HCT116 (cell line): Measurements from ENCODE around the gene APBA2.

Experiments
- EZH2 ChIP-seq: fragments of 200-600 bp; sonication (generic); IDR thresholded peaks from 2 replicates; pipeline ENCODE4 v1.6.1; 2017; ENCODE audit warnings: antibody characterized with exemption, mixed run types
- EZH2phosphoT487 ChIP-seq: fragments of 200-600 bp; IDR thresholded peaks from 2 replicates; pipeline ENCODE4 v1.6.1; 2018; ENCODE audit warnings: antibody characterized with exemption, borderline replicate concordance
- POLR2AphosphoS5 ChIP-seq: IDR thresholded peaks from 2 replicates; pipeline ENCODE4 v1.6.1; 2011; ENCODE audit warnings: mild to moderate bottlenecking, low read depth, low read length, moderate library complexity
- YY1 ChIP-seq: IDR thresholded peaks from 2 replicates; pipeline ENCODE4 v1.6.1; 2011; ENCODE audit warnings: low read length, low read depth, moderate library complexity, mild to moderate bottlenecking; ENCODE audit not compliant: insufficient replicate concordance; ENCODE audit errors: extremely low read depth
- ZFX ChIP-seq: fragments of 450-650 bp; IDR thresholded peaks from 2 replicates; pipeline ENCODE4 v1.6.1; 2017
- TF ChIP-seq, protein P1 (sequence below), 3 experiments: fragments of 200-600 bp in 1 of 3; sonication (generic) in 1 of 3; IDR thresholded peaks in 2 of 3; conservative IDR thresholded peaks in 1 of 3; 2 replicates each; pipeline ENCODE4 v1.5.1; 2012 to 2017; ENCODE audit warnings: low read depth in 2 of 3, low read length in 2 of 3, antibody characterized with exemption in 1 of 3, borderline replicate concordance in 1 of 3, control low read depth in 1 of 3, mild to moderate bottlenecking in 1 of 3, mixed read lengths in 1 of 3, mixed run types in 1 of 3, moderate library complexity in 1 of 3; ENCODE audit not compliant: insufficient read depth in 1 of 3
- TF ChIP-seq, protein P2 (sequence below): IDR thresholded peaks from 2 replicates; pipeline ENCODE4 v1.6.1; 2012; ENCODE audit warnings: low read depth

DNA sequence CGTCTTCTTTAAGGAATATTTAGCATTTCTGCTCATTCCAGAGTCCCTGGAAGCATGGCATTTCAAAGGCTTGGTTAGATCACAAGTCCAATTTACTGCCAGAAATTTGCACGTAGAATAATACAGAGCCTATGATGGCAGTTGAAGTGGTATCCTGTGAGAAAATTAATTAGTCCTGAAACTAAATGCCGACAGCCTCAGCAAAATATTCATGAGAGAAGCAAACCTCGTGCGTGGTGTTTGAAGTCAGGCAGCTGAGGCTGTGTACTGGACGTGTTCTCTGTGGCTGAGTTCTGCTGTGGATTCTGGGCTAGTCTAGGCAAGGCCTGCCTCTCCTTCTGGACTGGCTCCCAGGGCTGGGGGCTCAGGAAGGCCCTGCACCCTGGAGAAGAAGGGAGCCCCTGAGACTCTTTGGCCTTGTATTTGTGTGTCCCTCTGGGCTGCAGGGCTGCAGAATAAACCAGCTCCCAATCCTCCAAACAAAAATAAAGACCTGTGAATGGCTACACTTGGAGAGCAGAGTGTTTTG is 106.6 kb downstream of the APBA2 start:
- TF ChIP-seq POLR2AphosphoS5, result no peak
- TF ChIP-seq, protein P1, sequence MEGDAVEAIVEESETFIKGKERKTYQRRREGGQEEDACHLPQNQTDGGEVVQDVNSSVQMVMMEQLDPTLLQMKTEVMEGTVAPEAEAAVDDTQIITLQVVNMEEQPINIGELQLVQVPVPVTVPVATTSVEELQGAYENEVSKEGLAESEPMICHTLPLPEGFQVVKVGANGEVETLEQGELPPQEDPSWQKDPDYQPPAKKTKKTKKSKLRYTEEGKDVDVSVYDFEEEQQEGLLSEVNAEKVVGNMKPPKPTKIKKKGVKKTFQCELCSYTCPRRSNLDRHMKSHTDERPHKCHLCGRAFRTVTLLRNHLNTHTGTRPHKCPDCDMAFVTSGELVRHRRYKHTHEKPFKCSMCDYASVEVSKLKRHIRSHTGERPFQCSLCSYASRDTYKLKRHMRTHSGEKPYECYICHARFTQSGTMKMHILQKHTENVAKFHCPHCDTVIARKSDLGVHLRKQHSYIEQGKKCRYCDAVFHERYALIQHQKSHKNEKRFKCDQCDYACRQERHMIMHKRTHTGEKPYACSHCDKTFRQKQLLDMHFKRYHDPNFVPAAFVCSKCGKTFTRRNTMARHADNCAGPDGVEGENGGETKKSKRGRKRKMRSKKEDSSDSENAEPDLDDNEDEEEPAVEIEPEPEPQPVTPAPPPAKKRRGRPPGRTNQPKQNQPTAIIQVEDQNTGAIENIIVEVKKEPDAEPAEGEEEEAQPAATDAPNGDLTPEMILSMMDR (IDR thresholded peaks at IDR 0.05 in 2 of 3, conservative IDR thresholded peaks at IDR 0.05 in 1 of 3; ENCODE audit: borderline replicate concordance in 1 of 3, insufficient read depth in 1 of 3, low read depth in 2 of 3, low read length in 2 of 3), result no peak
- TF ChIP-seq, protein P2, sequence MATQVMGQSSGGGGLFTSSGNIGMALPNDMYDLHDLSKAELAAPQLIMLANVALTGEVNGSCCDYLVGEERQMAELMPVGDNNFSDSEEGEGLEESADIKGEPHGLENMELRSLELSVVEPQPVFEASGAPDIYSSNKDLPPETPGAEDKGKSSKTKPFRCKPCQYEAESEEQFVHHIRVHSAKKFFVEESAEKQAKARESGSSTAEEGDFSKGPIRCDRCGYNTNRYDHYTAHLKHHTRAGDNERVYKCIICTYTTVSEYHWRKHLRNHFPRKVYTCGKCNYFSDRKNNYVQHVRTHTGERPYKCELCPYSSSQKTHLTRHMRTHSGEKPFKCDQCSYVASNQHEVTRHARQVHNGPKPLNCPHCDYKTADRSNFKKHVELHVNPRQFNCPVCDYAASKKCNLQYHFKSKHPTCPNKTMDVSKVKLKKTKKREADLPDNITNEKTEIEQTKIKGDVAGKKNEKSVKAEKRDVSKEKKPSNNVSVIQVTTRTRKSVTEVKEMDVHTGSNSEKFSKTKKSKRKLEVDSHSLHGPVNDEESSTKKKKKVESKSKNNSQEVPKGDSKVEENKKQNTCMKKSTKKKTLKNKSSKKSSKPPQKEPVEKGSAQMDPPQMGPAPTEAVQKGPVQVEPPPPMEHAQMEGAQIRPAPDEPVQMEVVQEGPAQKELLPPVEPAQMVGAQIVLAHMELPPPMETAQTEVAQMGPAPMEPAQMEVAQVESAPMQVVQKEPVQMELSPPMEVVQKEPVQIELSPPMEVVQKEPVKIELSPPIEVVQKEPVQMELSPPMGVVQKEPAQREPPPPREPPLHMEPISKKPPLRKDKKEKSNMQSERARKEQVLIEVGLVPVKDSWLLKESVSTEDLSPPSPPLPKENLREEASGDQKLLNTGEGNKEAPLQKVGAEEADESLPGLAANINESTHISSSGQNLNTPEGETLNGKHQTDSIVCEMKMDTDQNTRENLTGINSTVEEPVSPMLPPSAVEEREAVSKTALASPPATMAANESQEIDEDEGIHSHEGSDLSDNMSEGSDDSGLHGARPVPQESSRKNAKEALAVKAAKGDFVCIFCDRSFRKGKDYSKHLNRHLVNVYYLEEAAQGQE, result no peak
- no peak for TF ChIP-seq EZH2
- TF ChIP-seq YY1, result no peak
- TF ChIP-seq ZFX, result no peak
- no peak for TF ChIP-seq EZH2phosphoT487
